ENCODE data around the gene EEA1.

DNA sequence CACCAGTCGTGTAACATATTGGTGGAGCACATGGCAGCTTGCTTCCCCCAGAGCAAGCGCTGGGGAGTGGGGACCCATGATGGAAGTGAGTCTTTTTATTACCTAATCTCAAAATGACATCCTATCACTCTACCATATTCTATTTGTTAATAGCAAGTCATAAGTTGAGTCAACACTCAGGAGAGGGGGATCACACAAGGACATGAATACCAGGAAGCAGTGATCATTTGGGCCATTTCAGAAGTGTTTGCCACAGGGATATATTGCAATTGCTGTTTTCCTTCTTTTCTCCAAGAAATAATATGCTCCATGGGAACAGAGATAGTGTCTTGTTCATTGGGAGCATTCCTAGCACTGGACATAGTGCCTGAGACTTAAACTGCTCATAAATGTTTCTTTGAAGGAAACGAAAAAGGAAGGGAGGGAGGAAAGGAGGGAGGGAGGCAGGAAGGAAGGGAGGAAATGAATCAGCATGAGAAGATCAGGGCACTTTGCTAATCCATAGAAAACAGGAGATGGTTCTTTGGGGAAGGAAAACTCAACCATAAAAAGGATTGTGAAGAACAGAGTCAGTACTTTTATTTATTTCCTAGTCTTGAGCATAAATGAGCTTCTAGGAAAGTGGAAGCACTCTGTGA, 39.2 kb upstream of the EEA1 start:
- TF ChIP-seq, protein P1, sequence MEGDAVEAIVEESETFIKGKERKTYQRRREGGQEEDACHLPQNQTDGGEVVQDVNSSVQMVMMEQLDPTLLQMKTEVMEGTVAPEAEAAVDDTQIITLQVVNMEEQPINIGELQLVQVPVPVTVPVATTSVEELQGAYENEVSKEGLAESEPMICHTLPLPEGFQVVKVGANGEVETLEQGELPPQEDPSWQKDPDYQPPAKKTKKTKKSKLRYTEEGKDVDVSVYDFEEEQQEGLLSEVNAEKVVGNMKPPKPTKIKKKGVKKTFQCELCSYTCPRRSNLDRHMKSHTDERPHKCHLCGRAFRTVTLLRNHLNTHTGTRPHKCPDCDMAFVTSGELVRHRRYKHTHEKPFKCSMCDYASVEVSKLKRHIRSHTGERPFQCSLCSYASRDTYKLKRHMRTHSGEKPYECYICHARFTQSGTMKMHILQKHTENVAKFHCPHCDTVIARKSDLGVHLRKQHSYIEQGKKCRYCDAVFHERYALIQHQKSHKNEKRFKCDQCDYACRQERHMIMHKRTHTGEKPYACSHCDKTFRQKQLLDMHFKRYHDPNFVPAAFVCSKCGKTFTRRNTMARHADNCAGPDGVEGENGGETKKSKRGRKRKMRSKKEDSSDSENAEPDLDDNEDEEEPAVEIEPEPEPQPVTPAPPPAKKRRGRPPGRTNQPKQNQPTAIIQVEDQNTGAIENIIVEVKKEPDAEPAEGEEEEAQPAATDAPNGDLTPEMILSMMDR (IDR thresholded peaks at IDR 0.05), result no peak
- TF ChIP-seq POLR2A (IDR thresholded peaks at IDR 0.05), result no peak

Data from esophagus squamous epithelium (tissue), 4 donors.